Jurkat, Clone E6-1 (cell line): ENCODE data around the gene NKTR.
A peak's percentile ranks its signal among the peaks of the same experiment; 100 is the strongest.
"Not testable (repeated sequence)": the region's sequence is repeated elsewhere in the genome, so short reads cannot be mapped to it uniquely, and the experiment has no call there.

Experiments
- DNase-seq: peaks from one replicate; pipeline ENCODE4 v3.0.0-alpha.2; 2011; ENCODE audit warnings: low read depth, low spot score
- H3K4me3 ChIP-seq: 2 replicates; pipeline ENCODE4 v1.5.1; 2011; ENCODE audit warnings: mild to moderate bottlenecking, low read length, control low read depth, moderate library complexity

NKTR gene

GRCh38 chr3:42591811-42592210 is 8.7 kb upstream of the NKTR start:
- no peak for DNase-seq
- H3K4me3 ChIP-seq = peak overlapping the region; percentile 71

DNA sequence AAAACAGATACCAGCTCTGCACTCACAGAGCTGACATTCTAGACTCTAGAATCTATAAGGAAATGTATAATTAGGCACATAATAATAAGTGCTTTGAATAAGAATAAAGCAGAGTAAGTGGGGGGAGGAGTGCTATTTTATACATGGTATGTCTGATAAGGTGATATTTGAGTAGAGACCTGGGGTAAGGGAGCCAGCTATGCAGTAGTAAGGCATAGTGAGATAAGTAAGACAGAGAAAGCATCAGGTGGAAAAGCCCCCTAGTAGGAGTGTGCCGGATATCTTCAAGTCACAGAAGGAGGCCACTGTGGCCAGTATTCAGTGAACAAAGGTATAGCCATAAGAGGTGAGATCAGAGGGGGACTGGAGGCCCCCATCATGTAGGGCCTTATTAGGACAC is 6.9 kb upstream of the NKTR start:
- H3K4me3 ChIP-seq = no peak overlapping the region
- no peak for DNase-seq

GRCh38 chr3:42595682-42596081 is 4.8 kb upstream of the NKTR start:
- no peak overlapping the region for H3K4me3 ChIP-seq
- no peak for DNase-seq

DNA sequence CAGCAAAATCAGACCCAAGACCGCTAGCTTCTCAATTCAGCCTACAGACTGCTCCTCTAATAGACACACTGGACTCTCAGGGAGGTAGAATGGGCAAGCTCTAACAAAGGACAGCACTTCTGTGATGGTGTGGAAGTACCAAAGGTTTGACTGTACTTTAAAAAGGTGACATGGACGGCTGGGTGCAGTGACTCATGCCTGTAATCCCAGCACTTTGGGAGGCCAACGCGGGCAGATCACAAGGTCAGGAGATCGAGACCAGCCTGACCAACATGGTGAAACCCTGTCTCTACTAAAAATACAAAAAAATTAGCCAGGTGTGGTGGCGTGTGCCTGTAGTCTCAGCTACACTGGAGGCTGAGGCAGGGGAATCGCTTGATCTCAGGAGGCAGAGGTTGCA is 3.4 kb upstream of the NKTR start:
- not testable (repeated sequence) for DNase-seq, H3K4me3 ChIP-seq

DNA sequence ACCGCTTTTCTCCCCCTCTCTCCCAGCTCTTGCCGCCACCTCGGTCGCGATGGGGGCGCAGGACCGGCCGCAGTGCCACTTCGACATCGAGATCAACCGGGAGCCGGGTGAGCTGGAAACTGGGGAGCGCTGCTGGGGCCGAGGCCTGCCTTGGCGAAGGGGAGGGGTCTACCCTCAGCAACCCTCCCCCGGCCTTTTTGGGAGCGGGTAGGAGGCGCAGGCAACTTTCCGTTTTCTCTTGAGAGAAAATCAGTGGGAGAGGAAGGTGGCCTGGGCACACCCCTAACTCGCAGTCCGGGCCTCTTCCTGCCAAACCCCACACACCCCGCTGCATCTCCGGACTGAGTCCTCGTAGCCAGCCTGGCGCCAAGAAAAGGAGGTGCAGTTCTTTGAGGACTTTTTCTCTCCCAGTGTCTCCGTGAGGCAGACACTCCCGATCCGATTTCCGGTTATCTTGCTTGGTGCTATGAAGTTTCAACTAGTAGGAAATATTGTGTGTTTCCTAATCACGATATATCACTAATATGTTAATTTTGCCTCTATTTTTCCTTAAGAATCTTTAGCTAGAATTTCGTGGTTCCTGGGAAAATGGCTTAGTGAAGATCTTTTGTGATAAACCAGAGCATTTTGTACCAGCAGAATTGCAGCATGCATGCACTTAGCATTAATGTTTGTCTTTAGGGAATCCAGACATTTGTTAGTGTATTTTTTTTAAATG is 631 bp downstream of the NKTR start:
- DNase-seq = peak; percentile 68

DNA sequence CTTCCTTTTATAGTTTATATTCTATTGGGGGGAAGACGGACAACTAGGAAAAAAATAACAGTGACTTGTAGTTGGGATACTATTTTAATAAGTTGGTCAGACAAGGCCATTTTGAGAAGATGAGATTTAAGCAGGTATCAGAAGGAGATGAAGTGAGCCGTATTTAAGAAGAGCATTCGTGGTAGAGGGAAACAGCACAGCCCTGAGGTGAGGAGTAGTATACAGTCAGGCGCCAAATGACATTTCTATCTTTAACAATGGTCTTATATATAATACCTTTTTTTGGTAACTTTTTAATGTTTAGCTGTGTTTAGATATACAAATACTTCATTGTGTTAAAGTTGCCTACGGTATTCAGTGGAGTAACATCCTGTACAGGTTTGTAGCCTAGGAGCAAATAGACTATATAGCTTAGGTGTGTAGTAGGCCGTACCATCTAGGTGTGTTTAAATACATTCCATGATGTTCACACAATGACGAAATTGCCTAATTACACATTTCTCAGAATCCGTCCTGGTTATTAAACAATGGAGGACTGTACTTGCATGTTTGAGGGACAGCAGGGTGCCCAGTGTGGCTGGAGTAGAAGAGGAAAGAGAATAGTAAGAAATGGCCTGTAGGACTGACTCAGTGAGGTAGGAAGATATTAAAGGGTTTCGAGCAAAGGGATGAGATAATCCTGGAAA is 1.6 kb downstream of the NKTR start:
- peak; percentile 28 for DNase-seq
- H3K4me3 ChIP-seq = peak overlapping the region; percentile 91

More for the DNA sequence above, 631 bp downstream of the NKTR start:
- peak overlapping the region; percentile 91 for H3K4me3 ChIP-seq

DNA sequence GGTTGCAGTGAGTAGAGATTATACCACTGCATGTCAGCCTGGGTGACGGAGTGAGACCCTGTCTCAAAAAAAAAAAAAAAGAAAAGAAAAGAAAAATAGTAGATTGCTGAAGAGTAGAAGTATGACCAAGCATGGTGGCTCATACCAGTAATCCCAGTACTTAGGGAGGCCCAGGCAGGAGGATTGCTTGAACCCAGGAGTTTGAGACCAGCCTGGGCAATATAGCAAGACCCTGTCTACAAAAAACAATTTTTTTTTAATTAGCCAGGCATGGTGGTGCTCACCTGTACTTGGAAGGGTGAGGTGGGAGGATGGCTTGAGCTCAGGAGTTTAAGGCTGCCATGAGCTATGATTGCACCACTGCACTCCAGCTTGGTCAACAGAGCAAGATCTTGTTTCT is 2.5 kb downstream of the NKTR start:
- DNase-seq = no peak
- no peak overlapping the region for H3K4me3 ChIP-seq

DNA sequence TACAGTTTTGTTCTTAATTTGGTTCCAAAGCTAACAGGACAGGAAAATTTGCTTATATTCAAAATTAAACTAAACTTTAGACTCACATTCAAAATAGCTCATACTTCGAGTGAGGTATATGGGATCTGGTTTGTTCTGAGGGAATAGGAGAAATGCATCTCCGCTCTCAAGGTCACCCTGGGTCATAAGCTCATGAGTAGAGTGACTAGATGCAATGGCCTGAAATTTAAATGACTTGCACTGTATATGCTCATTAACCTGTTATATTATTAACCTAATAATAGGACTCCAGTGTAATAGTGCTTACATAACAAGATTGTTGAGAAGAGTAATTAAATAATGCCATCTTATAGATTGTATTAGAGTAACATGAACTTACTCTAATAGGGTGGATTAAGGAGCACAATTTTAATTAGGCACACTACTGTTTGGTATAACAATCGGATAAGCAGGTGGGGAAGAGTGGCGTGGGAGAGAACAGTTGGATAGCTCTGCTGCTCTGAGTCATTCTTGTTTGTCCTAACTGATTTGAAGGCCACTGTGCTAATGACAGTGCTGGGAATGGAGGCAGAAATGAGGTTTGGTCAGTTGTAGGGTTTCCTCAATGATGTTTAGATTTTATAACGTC is 5.2 kb downstream of the NKTR start:
- DNase-seq = no peak

GRCh38 chr3:42608581-42608980 is 8.1 kb downstream of the NKTR start:
- no peak overlapping the region for H3K4me3 ChIP-seq
- no peak for DNase-seq

More for the DNA sequence above, 5.2 kb downstream of the NKTR start:
- no peak overlapping the region for H3K4me3 ChIP-seq

GRCh38 chr3:42610976-42611375 is 10.5 kb downstream of the NKTR start:
- no peak overlapping the region for H3K4me3 ChIP-seq
- no peak for DNase-seq

DNA sequence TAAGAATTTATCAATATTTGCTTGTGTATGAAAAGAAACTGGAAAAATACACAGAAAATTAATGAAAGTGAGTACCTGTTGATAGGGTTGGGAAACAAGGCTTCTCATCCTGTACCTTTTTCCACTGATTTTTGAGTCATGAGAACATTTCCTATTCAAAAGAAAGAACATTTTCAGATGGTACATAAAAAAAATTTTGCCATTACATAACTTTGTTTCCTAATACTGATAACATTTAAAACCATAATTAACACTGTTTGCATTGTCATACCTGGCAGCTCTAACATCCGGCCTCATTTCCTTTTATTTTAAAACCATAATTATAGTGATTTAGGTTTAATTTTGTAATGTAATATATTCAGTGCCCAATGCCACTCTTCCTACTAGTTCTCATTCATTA is 11.7 kb downstream of the NKTR start:
- no peak overlapping the region for H3K4me3 ChIP-seq
- no peak for DNase-seq

DNA sequence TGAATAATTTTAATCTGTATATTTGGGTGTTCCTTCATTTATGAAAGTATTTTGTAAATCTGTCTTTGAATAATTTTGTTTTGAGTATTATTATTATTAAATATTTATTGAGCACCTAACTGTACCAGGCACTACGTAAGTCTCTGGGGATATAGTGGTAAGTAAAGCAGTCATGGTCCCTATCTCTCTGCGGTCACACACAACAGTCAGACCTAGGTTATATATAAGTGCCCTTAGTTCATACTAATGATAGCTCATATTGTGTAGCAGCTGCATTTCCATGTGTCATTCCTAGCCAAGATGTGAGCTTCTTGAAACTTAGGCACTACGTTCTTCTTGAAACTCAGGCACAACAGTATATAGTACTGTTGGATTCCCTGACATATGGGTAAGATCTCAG is 12.4 kb downstream of the NKTR start:
- DNase-seq = no peak
- H3K4me3 ChIP-seq = no peak overlapping the region

GRCh38 chr3:42613462-42613861 is 13.0 kb downstream of the NKTR start:
- peak; percentile 20 for DNase-seq

GRCh38 chr3:42631620-42632019 is 31.1 kb downstream of the NKTR start:
- no peak overlapping the region for H3K4me3 ChIP-seq
- no peak for DNase-seq

More at GRCh38 chr3:42613462-42613861, 13.0 kb downstream of the NKTR start:
- H3K4me3 ChIP-seq = no peak overlapping the region

GRCh38 chr3:42632146-42632545 is 31.7 kb downstream of the NKTR start:
- no peak for DNase-seq
- no peak overlapping the region for H3K4me3 ChIP-seq

DNA sequence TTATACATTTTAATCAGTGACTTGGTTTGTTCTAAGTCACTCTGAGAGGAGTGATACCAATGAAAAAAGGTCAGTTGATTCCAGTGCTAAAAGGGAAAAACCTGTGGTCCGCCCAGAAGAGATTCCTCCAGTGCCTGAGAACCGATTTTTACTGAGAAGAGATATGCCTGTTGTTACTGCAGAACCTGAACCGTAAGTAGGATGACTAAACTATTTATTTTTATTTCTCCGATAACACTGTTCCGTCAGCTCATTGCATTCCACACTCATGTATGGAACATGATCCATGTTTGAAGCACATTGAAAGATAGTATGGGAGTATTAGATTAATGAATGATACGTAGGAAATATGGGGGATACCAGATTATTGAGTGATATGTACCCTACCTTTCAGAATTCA is 33.1 kb downstream of the NKTR start:
- H3K4me3 ChIP-seq = no peak overlapping the region
- DNase-seq = no peak

DNA sequence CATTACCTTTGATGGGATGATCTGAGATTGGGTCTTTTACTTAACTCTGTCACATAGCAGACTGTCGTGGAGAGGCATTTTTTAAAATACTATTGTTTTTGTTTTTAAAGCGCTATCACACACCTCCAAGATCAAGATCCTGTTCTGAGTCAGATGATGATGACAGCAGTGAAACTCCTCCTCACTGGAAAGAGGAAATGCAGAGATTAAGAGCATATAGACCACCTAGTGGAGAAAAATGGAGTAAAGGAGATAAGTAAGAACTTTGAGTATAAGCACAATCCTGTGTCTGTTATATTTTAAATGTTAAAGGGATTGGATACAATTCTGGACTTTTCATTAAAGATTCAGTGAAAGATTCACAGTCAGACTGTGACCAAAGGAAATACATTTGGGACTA is 34.6 kb downstream of the NKTR start:
- no peak overlapping the region for H3K4me3 ChIP-seq
- DNase-seq = peak; percentile 28

DNA sequence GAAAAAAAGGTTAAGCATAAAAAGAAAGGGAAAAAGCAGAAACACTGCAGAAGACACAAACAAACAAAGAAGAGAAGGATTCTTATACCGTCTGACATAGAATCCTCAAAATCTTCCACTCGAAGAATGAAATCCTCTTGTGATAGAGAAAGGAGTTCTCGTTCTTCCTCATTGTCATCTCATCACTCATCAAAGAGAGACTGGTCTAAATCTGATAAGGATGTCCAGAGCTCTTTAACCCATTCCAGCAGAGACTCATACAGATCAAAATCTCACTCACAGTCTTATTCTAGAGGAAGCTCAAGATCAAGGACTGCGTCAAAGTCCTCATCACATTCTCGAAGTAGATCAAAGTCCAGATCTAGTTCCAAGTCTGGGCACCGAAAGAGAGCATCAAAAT is 36.5 kb downstream of the NKTR start:
- no peak overlapping the region for H3K4me3 ChIP-seq
- DNase-seq = no peak

DNA sequence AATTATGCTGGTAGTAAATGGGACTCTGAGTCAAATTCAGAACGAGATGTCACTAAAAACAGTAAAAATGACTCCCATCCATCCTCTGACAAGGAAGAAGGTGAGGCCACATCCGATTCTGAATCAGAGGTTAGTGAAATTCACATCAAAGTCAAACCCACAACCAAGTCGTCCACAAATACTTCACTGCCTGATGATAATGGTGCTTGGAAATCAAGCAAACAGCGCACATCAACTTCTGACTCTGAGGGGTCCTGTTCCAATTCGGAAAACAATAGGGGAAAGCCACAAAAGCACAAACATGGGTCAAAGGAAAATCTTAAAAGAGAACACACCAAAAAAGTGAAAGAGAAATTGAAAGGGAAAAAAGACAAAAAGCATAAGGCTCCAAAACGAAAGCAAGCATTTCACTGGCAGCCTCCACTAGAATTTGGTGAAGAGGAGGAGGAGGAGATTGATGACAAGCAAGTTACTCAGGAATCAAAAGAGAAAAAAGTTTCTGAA is 37.9 kb downstream of the NKTR start:
- H3K4me3 ChIP-seq = no peak overlapping the region
- DNase-seq = peak; percentile 82

- DNase-seq = no peak
- no peak overlapping the region for H3K4me3 ChIP-seq
Measured at GRCh38 chr3:42639192-42639591, 38.7 kb downstream of the NKTR start.
